Measurements from ENCODE around the gene PFN4. TPM values are rescaled to one million over a fixed set of nuclear protein-coding genes. Genes with fewer than 3 reads are reported as not detected.
"Not testable (repeated sequence)": the region's sequence is repeated elsewhere in the genome, so short reads cannot be mapped to it uniquely, and the experiment has no call there.

PFN4 gene
- total RNA-seq, 3 donors from 2014 or later = not detected

DNA sequence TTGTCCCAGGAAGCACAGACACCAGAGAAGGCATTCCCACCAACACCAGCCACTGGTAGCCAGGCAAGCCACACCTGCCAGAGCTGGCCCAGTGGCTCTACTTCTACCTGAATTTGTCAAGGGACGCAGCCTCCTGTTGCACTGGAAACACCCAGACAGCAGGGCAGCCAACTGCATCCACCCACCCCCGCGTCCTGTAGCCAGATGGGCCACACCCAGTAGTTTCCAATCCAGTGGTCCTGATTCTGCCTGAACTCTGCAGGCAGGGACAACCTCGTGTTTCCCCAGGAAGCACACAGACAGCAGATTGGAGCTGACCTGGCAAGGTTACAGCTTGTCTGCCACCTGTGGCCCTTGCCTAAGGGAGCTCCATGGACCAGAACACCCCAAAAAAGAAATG lies 18.2 kb downstream of the PFN4 start:
- DNase-seq (no peak), ATAC-seq (no peak)
- no peaks in the 10 kb centered on the region for H3K4me1 ChIP-seq (ENCODE audit: low read depth)
- no peak overlapping the region for H3K4me3 ChIP-seq
- TF ChIP-seq, protein P1, sequence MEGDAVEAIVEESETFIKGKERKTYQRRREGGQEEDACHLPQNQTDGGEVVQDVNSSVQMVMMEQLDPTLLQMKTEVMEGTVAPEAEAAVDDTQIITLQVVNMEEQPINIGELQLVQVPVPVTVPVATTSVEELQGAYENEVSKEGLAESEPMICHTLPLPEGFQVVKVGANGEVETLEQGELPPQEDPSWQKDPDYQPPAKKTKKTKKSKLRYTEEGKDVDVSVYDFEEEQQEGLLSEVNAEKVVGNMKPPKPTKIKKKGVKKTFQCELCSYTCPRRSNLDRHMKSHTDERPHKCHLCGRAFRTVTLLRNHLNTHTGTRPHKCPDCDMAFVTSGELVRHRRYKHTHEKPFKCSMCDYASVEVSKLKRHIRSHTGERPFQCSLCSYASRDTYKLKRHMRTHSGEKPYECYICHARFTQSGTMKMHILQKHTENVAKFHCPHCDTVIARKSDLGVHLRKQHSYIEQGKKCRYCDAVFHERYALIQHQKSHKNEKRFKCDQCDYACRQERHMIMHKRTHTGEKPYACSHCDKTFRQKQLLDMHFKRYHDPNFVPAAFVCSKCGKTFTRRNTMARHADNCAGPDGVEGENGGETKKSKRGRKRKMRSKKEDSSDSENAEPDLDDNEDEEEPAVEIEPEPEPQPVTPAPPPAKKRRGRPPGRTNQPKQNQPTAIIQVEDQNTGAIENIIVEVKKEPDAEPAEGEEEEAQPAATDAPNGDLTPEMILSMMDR (IDR thresholded peaks at IDR 0.05) = no peak
- no peaks in the 10 kb centered on the region for H3K36me3 ChIP-seq (ENCODE audit: low read depth)
- H3K9me3 ChIP-seq = peaks cover 3% of the 10 kb centered on the region
- intact Hi-C loops (cut with DNase I, micrococcal nuclease) = no loop called here

DNA sequence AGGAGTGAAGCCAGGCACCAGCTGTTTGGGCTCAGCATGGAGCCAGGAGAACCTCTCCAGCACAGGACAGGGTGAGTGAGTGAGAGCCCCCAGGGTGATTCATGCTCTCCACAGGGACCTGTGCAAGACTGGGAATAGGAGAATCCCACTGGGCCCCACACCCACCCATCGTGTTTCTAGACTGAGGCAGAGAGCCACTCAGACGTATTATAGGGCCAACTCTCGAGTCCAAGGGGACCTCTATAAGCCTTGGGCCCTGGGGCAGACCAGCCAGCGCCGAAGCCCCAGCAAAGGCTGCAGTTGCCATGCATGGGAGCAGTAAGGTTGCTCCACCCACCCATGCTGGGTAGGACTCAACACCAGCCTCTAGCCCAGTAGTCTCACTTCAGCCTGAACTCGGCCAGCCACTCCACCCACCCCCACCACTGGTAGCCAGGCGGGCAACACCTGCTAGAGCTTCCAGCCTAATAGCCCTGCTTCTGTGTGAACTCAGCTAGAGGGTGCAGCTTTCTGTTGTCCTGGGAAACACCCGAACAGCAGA lies 19.0 kb downstream of the PFN4 start:
- TF ChIP-seq, protein P1 (IDR thresholded peaks at IDR 0.05) = no peak
- H3K4me1 ChIP-seq (ENCODE audit: low read depth) = no peaks in the 10 kb centered on the region
- H3K36me3 ChIP-seq (ENCODE audit: low read depth) = no peaks in the 10 kb centered on the region
- H3K4me3 ChIP-seq = no peak overlapping the region
- H3K9me3 ChIP-seq = peaks cover 3% of the 10 kb centered on the region
- intact Hi-C loops (cut with DNase I, micrococcal nuclease) = no loop called here
- ATAC-seq (no peak), DNase-seq (no peak)

DNA sequence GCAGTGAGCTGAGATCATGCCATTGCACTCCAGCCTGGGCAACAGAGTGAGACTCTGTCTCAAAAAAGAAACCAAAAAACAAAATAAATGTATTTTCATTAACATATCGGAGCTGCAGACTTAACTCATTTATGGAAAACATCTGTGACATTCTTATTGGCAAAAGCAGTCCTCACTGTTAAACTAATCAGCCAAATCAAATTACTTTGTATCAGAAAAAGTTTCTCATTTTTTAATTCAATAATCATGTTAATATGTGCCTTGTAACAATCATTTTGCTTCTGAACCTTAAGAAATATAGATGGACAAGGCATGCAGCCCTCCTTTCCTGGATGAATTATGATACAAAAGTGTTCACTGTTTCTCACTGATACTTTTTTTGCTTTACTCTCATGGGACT lies 20.5 kb downstream of the PFN4 start:
- no peak for DNase-seq
- Histone ChIP-seq H3K4me1 (ENCODE audit: low read depth) (no peaks in the 10 kb centered on the region), H3K36me3 (ENCODE audit: low read depth) (no peaks in the 10 kb centered on the region), H3K9me3 (peaks cover 3% of the 10 kb centered on the region), H3K4me3 (no peak overlapping the region)
- no peak for ATAC-seq
- intact Hi-C loops (cut with DNase I, micrococcal nuclease) = no loop called here
- TF ChIP-seq, protein P1 (IDR thresholded peaks at IDR 0.05) = no peak

DNA sequence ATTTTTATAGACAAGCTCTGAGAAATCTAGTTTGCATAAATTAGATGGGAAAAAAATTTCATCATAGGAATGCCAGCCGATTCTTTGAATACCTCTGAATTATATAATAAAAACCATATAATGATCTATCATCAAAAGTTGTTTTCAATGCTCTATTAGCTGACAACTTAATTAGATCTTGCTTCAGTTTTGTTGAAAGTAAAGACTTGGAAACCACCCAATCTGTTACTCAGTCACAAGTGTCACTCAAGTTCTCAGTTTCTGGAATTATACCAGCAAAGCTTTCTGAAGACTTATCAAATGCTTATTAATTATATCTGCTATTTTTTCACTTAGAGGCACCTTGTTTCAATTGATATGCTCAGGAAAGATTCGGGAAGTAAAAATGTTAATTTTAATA lies 21.1 kb downstream of the PFN4 start:
- TF ChIP-seq, protein P1 (IDR thresholded peaks at IDR 0.05) = no peak
- DNase-seq (no peak), ATAC-seq (no peak)
- Histone ChIP-seq H3K36me3 (ENCODE audit: low read depth) (no peaks in the 10 kb centered on the region), H3K9me3 (peaks cover 3% of the 10 kb centered on the region), H3K4me1 (ENCODE audit: low read depth) (no peaks in the 10 kb centered on the region), H3K4me3 (no peak overlapping the region)
- intact Hi-C loops (cut with DNase I, micrococcal nuclease) = no loop called here

DNA sequence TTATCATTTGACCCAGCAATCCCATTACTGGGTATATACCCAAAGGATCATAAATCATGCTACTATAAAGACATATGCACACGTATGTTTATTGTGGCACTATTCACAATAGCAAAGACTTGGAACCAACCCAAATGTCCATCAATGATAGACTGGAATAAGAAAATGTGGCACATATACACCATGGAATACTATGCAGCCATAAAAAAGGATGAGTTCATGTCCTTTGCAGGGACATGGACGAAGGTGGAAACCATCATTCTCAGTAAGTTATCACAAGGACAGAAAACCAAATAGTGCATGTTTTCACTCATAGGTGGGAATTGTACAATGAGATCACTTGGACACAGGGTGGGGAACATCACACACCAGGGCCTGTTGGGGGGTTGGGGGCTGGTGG lies 22.4 kb downstream of the PFN4 start:
- intact Hi-C loops (cut with DNase I, micrococcal nuclease); H3K4me1 ChIP-seq (ENCODE audit: low read depth); H3K9me3 ChIP-seq; H3K36me3 ChIP-seq (ENCODE audit: low read depth); DNase-seq; ATAC-seq; H3K4me3 ChIP-seq: not testable (repeated sequence)

DNA sequence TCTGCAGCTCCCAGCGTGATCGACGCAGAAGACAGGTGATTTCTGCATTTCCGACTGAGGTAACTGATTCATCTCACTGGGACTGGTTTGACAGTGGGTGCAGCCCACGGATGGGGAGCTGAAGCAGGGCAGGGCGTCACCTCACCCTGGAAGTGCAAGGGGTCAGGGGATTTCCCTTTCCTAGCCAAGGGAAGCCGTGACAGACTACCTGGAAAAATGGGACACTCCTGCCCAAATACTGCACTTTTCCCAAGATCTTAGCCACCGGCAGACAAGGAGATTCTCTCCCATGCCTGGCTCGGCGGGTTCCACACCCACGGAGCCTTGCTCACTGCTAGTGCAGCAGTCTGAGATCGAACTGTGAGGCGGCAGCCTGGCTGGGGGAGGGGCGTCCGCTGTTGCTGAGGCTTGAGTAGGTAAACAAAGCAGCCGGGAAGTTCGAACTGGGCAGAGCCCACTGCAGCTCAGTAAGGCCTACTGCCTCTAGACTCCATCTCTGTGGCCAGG lies 27.9 kb downstream of the PFN4 start:
- H3K9me3 ChIP-seq; H3K4me3 ChIP-seq; H3K4me1 ChIP-seq (ENCODE audit: low read depth); ATAC-seq; DNase-seq; H3K36me3 ChIP-seq (ENCODE audit: low read depth); intact Hi-C loops (cut with DNase I, micrococcal nuclease): not testable (repeated sequence)

DNA sequence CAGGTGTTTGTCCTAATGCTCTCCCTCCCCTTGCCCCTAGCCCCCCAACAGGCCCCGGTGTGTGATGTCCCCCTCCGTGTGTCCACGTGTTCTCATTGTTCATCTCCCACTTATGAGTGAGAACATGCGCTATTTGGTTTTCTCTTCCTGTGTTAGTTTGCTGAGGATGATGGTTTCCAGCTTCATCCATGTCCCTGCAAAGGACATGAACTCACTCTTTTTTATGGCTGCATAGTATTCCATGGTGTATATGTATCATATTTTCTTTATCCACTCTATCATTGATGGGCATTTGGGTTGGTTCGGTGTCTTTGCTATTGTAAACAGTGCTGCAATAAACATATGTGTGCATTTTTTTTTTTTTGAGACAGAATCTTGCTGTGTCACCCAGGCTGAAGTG lies 29.9 kb downstream of the PFN4 start:
- intact Hi-C loops (cut with DNase I, micrococcal nuclease); H3K36me3 ChIP-seq (ENCODE audit: low read depth); ATAC-seq; H3K4me3 ChIP-seq; H3K9me3 ChIP-seq; H3K4me1 ChIP-seq (ENCODE audit: low read depth); DNase-seq: not testable (repeated sequence)

Measured in mucosa of descending colon (tissue), 3 donors.